HG02884 (cell line): ENCODE results near the gene NCBP3.
"Not testable (repeated sequence)": the region's sequence is repeated elsewhere in the genome, so short reads cannot be mapped to it uniquely, and the experiment has no call there.

ENCODE experiments used
- ATAC-seq: cut with Tn5 transposase; IDR thresholded peaks from one replicate; pipeline ENCODE4 v1.9.1; 2021; ENCODE audit warnings: mild to moderate bottlenecking, moderate library complexity; ENCODE audit not compliant: unreplicated experiment

Gene NCBP3

GRCh38 chr17:3795390-3796102 is 50.5 kb downstream of the NCBP3 start:
- no peak for ATAC-seq

- ATAC-seq = no peak
Measured at GRCh38 chr17:3794557-3795389, 51.3 kb downstream of the NCBP3 start.

DNA sequence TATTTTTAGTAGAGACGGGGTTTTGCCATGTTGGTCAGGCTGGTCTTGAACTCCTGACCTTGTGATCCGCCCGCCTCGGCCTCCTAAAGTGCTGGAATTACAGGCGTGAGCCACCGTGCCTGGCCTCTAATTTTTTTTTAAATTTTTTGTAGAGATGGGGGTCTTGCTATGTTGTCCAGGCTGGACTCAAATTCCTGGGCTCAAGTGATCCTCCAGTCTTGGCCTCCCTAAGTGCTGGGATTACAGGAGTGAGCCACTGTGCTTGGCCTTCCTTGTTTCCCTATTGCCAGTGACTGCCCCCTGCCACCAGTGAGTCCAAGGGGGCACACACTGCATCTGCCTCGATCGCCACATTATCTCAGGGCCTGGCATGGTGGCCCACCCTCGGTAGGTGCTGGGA is 51.9 kb downstream of the NCBP3 start:
- ATAC-seq = not testable (repeated sequence)

GRCh38 chr17:3793258-3793657 is 52.8 kb downstream of the NCBP3 start:
- ATAC-seq = not testable (repeated sequence)

- no peak for ATAC-seq
Measured at GRCh38 chr17:3792481-3792880, 53.6 kb downstream of the NCBP3 start.

DNA sequence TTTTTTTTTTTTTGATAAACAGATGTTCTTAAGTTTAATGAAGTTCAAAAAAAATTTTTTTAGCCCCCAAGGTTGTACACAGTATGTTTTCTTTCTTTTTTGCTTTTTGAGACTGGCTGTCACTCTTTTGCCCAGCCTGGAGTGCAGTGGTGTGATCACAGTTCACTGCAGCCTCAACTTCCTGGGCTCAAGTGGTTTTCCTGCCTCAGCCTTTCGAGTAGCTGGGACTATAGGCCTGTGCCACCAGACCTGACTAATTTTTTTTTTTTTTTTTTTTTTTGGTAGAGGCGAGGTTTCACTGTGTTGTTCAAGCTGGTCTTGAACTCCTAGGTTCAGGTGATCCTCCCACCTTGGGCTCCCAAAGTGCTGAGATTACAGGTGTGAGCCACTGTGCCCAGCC is 57.8 kb downstream of the NCBP3 start:
- ATAC-seq = no peak

DNA sequence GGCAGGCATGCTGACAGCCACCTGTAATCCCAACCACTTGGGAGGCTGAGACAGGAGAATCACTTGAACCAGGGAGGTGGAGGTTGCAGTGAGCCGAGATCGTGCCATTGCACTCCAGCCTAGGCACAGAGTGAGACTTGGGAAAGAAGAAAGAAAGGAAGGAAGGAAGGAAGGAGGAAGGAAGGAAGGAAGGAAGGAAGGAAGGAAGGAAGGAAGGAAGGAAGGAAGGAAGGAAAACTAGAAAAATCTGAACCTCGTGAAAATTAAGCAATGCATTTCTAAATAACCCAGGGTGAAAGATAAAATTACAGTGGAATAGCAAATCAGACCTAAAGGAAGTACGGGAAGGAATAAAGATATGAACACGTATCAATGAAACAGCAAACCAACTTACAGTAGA is 60.7 kb downstream of the NCBP3 start:
- ATAC-seq = not testable (repeated sequence)

DNA sequence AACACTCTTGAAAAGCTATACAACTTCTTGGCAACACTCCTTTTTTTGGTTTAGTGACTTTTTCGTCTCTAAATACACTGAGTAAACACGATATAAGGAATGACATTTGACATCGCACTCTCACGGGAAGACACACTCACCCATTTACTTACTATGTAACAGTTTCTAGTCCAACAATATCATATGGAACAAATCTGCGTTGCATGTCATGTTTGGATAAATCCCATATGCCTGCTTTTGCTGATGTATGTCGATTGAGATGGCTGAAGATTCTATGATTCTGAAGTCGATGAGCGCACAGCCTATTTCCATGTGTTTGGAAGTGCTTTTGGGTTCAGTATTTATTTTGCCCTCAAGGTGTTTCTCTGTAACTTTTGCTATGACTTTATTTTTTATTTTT is 63.3 kb downstream of the NCBP3 start:
- ATAC-seq = no peak

DNA sequence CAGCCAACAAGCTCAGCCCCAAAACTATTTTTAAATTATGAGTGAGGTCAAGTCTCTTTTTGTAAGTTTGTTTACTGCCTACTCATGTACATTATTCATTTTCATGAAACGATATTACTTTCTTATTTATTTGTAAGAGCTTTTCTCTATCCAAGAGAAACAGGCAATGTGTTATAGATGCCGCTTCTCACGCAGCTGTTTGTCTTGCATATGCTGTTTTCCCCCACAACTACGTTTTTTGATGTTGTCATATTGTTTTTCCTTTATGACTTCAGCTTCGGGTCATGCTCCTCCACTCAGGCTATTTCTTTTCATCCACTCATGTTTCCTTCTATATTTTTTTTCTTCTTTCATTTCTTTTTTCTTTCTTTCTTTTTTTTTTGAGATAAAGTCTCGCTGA is 65.1 kb downstream of the NCBP3 start:
- no peak for ATAC-seq

- ATAC-seq = no peak
Measured at GRCh38 chr17:3777366-3778120, 68.5 kb downstream of the NCBP3 start.

- ATAC-seq = no peak
Measured at GRCh38 chr17:3773966-3774365, 72.1 kb downstream of the NCBP3 start.

DNA sequence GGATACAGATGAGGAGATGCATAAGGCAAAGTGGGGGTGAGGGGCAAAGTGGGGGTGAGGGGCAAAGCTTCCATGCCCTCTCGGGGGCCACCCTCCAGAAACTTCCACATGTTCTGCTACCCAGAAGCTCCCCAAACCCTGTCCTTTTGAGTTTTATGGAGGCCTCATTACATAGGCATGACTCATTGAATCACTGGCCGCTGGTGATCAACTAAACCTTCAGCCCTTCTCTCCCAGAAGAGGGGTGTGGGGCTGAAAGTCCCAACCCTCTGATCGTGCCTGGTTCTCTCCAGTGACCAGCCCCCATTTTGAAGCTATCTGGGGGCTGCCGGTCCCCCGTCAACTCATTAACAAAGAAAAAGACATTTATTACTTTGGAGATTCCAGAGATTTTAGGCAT is 72.5 kb downstream of the NCBP3 start:
- no peak for ATAC-seq

GRCh38 chr17:3772764-3773163 is 73.3 kb downstream of the NCBP3 start:
- ATAC-seq = no peak

GRCh38 chr17:3771140-3771539 is 74.9 kb downstream of the NCBP3 start:
- ATAC-seq = no peak

GRCh38 chr17:3770466-3770865 is 75.6 kb downstream of the NCBP3 start:
- ATAC-seq = no peak

GRCh38 chr17:3768769-3769168 is 77.3 kb downstream of the NCBP3 start:
- ATAC-seq = no peak

GRCh38 chr17:3768341-3768740 is 77.7 kb downstream of the NCBP3 start:
- ATAC-seq = no peak

DNA sequence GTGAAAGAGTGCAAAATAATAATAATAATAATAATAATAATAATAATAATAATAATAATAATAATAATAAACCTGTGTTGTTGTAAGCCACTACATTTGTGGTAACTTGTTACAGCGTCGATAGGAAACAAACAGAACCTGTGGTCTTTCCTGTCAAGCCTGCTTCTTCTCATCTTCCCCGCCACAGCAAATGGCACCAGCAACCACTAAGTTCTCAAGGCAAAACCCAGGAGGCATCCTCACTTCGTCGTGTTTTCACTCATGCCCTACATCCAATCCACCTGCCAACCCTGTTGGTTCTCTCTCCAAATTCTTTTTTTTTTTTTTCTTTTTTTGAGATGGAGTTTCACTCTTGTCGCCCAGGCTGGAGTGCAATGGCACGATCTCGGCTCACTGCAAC is 79.3 kb downstream of the NCBP3 start:
- ATAC-seq = no peak

GRCh38 chr17:3765981-3766380 is 80.1 kb downstream of the NCBP3 start:
- no peak for ATAC-seq

DNA sequence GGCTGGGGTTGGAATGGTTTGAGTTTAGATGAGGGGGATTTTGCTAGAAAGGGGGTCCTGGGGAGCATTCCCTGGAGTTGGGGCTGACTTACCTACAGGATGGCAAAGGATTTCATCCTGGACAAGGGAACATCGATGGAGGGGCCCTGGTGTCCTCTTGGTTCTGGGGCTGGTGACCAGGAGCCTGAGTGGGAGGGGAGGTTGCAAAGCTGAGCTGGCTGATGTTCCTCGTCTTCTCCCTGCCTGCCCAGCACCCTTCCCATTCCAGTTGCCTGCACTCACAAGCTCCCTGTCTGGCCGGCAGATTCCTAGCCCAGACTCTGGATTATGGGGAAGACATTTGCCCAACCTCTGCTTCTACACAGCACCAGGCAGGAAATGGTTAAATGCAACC is 82.3 kb downstream of the NCBP3 start:
- ATAC-seq = no peak

- no peak for ATAC-seq
Measured at GRCh38 chr17:3762922-3763776, 82.9 kb downstream of the NCBP3 start.
